Kidney epithelial cell (primary cell): ENCODE results near the gene ST6GAL1. TPM values are rescaled to one million over a fixed set of nuclear protein-coding genes. Genes with fewer than 3 reads are reported as not detected.

Source experiments
- DNase-seq: peaks from one replicate; pipeline ENCODE4 v3.0.0-alpha.2; 2010; ENCODE audit warnings: low read depth
- H3K27me3 ChIP-seq: 2 replicates; pipeline ENCODE4 v1.6.0; 2011; ENCODE audit warnings: low read length; ENCODE audit not compliant: control insufficient read depth, insufficient read depth
- H3K36me3 ChIP-seq: 2 replicates; pipeline ENCODE4 v1.5.1; 2011; ENCODE audit warnings: low read length; ENCODE audit not compliant: control insufficient read depth, insufficient read depth
- H3K4me3 ChIP-seq: 2 replicates; pipeline ENCODE4 v1.5.1; 2011; ENCODE audit warnings: low read depth, mild to moderate bottlenecking, control low read depth, low read length
- CTCF ChIP-seq: IDR thresholded peaks from 2 replicates; pipeline ENCODE4 v1.5.1; 2011; ENCODE audit warnings: mild to moderate bottlenecking, moderate library complexity, low read length, control low read depth, inconsistent platforms; ENCODE audit not compliant: insufficient read depth, poor library complexity, severe bottlenecking
- total RNA-seq: library from RNA; depleted of rRNA; stranded (reverse); fragments of >200 nt; gene quantifications from 2 replicates; pipeline ENCODE4 v1.2.3, GENCODE V29; 2015

Gene ST6GAL1
- total RNA-seq, 1 donor from 2014 or later: 44.7 TPM

- no peak for TF ChIP-seq CTCF
- no peak for DNase-seq
- Histone ChIP-seq H3K36me3 (no peaks in the 10 kb centered on the region), H3K4me3 (no peak overlapping the region), H3K27me3 (no peaks in the 10 kb centered on the region)
Measured at GRCh38 chr3:187068787-187069186, 138.5 kb downstream of the ST6GAL1 start.

- Histone ChIP-seq H3K36me3 (no peaks in the 10 kb centered on the region), H3K4me3 (no peak overlapping the region), H3K27me3 (no peaks in the 10 kb centered on the region)
- no peak for TF ChIP-seq CTCF
- no peak for DNase-seq
Measured at GRCh38 chr3:187069857-187070516, 139.7 kb downstream of the ST6GAL1 start.

GRCh38 chr3:187072102-187072501 lies 141.8 kb downstream of the ST6GAL1 start:
- no peak for TF ChIP-seq CTCF
- H3K27me3 ChIP-seq: no peaks in the 10 kb centered on the region
- DNase-seq: no peak
- H3K36me3 ChIP-seq: peaks cover 3% of the 10 kb centered on the region
- no peak overlapping the region for H3K4me3 ChIP-seq

- no peak for TF ChIP-seq CTCF
- Histone ChIP-seq H3K4me3 (no peak overlapping the region), H3K36me3 (peaks cover 3% of the 10 kb centered on the region), H3K27me3 (no peaks in the 10 kb centered on the region)
- no peak for DNase-seq
Measured at GRCh38 chr3:187072511-187072910, 142.2 kb downstream of the ST6GAL1 start.

GRCh38 chr3:187073581-187074098 lies 143.3 kb downstream of the ST6GAL1 start:
- H3K4me3 ChIP-seq: no peak overlapping the region
- TF ChIP-seq CTCF: no peak
- no peak for DNase-seq
- H3K36me3 ChIP-seq: peaks cover 3% of the 10 kb centered on the region
- no peaks in the 10 kb centered on the region for H3K27me3 ChIP-seq

- no peak for TF ChIP-seq CTCF
- Histone ChIP-seq H3K36me3 (peaks cover 3% of the 10 kb centered on the region), H3K4me3 (no peak overlapping the region), H3K27me3 (no peaks in the 10 kb centered on the region)
- no peak for DNase-seq
Measured at GRCh38 chr3:187074846-187075245, 144.5 kb downstream of the ST6GAL1 start.
